ENCODE results near the gene GALNT2. TPM values are rescaled to one million over a fixed set of nuclear protein-coding genes. Genes with fewer than 3 reads are reported as not detected.

Gene GALNT2
- total RNA-seq, 1 donor from 2014 or later = 36.0 TPM

- Histone ChIP-seq H3K36me3 (ENCODE audit: control insufficient read depth in 3 of 3, insufficient read depth in 3 of 3, low read length in 3 of 3) (no peaks in the 10 kb centered on the region), H3K9ac (ENCODE audit: low read depth in 1 of 3, low read length in 3 of 3) (no peak overlapping the region), H3K27me3 (ENCODE audit: control insufficient read depth in 3 of 3, insufficient read depth in 3 of 3, low read length in 3 of 3) (no peaks in the 10 kb centered on the region), H3K4me1 (ENCODE audit: control insufficient read depth in 3 of 3, insufficient read depth in 3 of 3, low read length in 3 of 3) (no peaks in the 10 kb centered on the region), H3K9me3 (ENCODE audit: control insufficient read depth in 3 of 3, low read length in 3 of 3) (peaks cover 0 to under 1% (median 0%) of the 10 kb centered on the region in 3 donors), H3K27ac (ENCODE audit: low read depth, low read length) (no peak overlapping the region), H3K4me3 (ENCODE audit: low read length in 3 of 3) (no peak overlapping the region)
Observed at GRCh38 chr1:230031131-230031530, 35.9 kb upstream of the GALNT2 start.

- H3K4me1 ChIP-seq (ENCODE audit: control insufficient read depth in 3 of 3, insufficient read depth in 3 of 3, low read length in 3 of 3) = no peaks in the 10 kb centered on the region
- no peaks in the 10 kb centered on the region for H3K36me3 ChIP-seq (ENCODE audit: control insufficient read depth in 3 of 3, insufficient read depth in 3 of 3, low read length in 3 of 3)
- no peak overlapping the region for H3K9ac ChIP-seq (ENCODE audit: low read depth in 1 of 3, low read length in 3 of 3)
- H3K4me3 ChIP-seq (ENCODE audit: low read length in 3 of 3) = no peak overlapping the region
- no peaks in the 10 kb centered on the region for H3K9me3 ChIP-seq (ENCODE audit: control insufficient read depth in 3 of 3, low read length in 3 of 3)
- H3K27ac ChIP-seq (ENCODE audit: low read depth, low read length) = no peak overlapping the region
- H3K27me3 ChIP-seq (ENCODE audit: control insufficient read depth in 3 of 3, insufficient read depth in 3 of 3, low read length in 3 of 3) = no peaks in the 10 kb centered on the region
Observed at GRCh38 chr1:230032516-230033281, 34.3 kb upstream of the GALNT2 start.

GRCh38 chr1:230037261-230037660 lies 29.8 kb upstream of the GALNT2 start:
- no peaks in the 10 kb centered on the region for H3K27me3 ChIP-seq (ENCODE audit: control insufficient read depth in 3 of 3, insufficient read depth in 3 of 3, low read length in 3 of 3)
- no peaks in the 10 kb centered on the region for H3K9me3 ChIP-seq (ENCODE audit: control insufficient read depth in 3 of 3, low read length in 3 of 3)
- no peak overlapping the region for H3K27ac ChIP-seq (ENCODE audit: low read depth, low read length)
- no peak overlapping the region for H3K9ac ChIP-seq (ENCODE audit: low read depth in 1 of 3, low read length in 3 of 3)
- H3K36me3 ChIP-seq (ENCODE audit: control insufficient read depth in 3 of 3, insufficient read depth in 3 of 3, low read length in 3 of 3) = no peaks in the 10 kb centered on the region
- no peak overlapping the region for H3K4me3 ChIP-seq (ENCODE audit: low read length in 3 of 3)
- H3K4me1 ChIP-seq (ENCODE audit: control insufficient read depth in 3 of 3, insufficient read depth in 3 of 3, low read length in 3 of 3) = no peaks in the 10 kb centered on the region

- Histone ChIP-seq H3K9ac (ENCODE audit: low read depth in 1 of 3, low read length in 3 of 3) (no peak overlapping the region), H3K4me1 (ENCODE audit: control insufficient read depth in 3 of 3, insufficient read depth in 3 of 3, low read length in 3 of 3) (no peaks in the 10 kb centered on the region), H3K4me3 (ENCODE audit: low read length in 3 of 3) (no peak overlapping the region), H3K9me3 (ENCODE audit: control insufficient read depth in 3 of 3, low read length in 3 of 3) (no peaks in the 10 kb centered on the region), H3K27ac (ENCODE audit: low read depth, low read length) (no peak overlapping the region), H3K27me3 (ENCODE audit: control insufficient read depth in 3 of 3, insufficient read depth in 3 of 3, low read length in 3 of 3) (no peaks in the 10 kb centered on the region), H3K36me3 (ENCODE audit: control insufficient read depth in 3 of 3, insufficient read depth in 3 of 3, low read length in 3 of 3) (no peaks in the 10 kb centered on the region)
Observed at GRCh38 chr1:230040440-230040839, 26.6 kb upstream of the GALNT2 start.

GRCh38 chr1:230043081-230043480 lies 24.0 kb upstream of the GALNT2 start:
- Histone ChIP-seq H3K4me3 (ENCODE audit: low read length in 3 of 3) (no peak overlapping the region), H3K9ac (ENCODE audit: low read depth in 1 of 3, low read length in 3 of 3) (no peak overlapping the region), H3K36me3 (ENCODE audit: control insufficient read depth in 3 of 3, insufficient read depth in 3 of 3, low read length in 3 of 3) (no peaks in the 10 kb centered on the region), H3K9me3 (ENCODE audit: control insufficient read depth in 3 of 3, low read length in 3 of 3) (no peaks in the 10 kb centered on the region), H3K27me3 (ENCODE audit: control insufficient read depth in 3 of 3, insufficient read depth in 3 of 3, low read length in 3 of 3) (peaks cover 0 to 2% (median 0%) of the 10 kb centered on the region in 3 donors), H3K27ac (ENCODE audit: low read depth, low read length) (no peak overlapping the region), H3K4me1 (ENCODE audit: control insufficient read depth in 3 of 3, insufficient read depth in 3 of 3, low read length in 3 of 3) (no peaks in the 10 kb centered on the region)

- H3K27me3 ChIP-seq (ENCODE audit: control insufficient read depth in 3 of 3, insufficient read depth in 3 of 3, low read length in 3 of 3) = peaks cover 0 to 2% (median 0%) of the 10 kb centered on the region in 3 donors
- H3K36me3 ChIP-seq (ENCODE audit: control insufficient read depth in 3 of 3, insufficient read depth in 3 of 3, low read length in 3 of 3) = no peaks in the 10 kb centered on the region
- no peak overlapping the region for H3K27ac ChIP-seq (ENCODE audit: low read depth, low read length)
- no peaks in the 10 kb centered on the region for H3K9me3 ChIP-seq (ENCODE audit: control insufficient read depth in 3 of 3, low read length in 3 of 3)
- H3K9ac ChIP-seq (ENCODE audit: low read depth in 1 of 3, low read length in 3 of 3) = no peak overlapping the region
- peaks cover 3 to 13% (median 3%) of the 10 kb centered on the region in 3 donors for H3K4me1 ChIP-seq (ENCODE audit: control insufficient read depth in 3 of 3, insufficient read depth in 3 of 3, low read length in 3 of 3)
- H3K4me3 ChIP-seq (ENCODE audit: low read length in 3 of 3) = no peak overlapping the region
Observed at GRCh38 chr1:230044729-230045128, 22.3 kb upstream of the GALNT2 start.

GRCh38 chr1:230047114-230047865 lies 19.7 kb upstream of the GALNT2 start:
- Histone ChIP-seq H3K4me1 (ENCODE audit: control insufficient read depth in 3 of 3, insufficient read depth in 3 of 3, low read length in 3 of 3) (peaks cover 3 to 13% (median 3%) of the 10 kb centered on the region in 3 donors), H3K27ac (ENCODE audit: low read depth, low read length) (no peak overlapping the region), H3K27me3 (ENCODE audit: control insufficient read depth in 3 of 3, insufficient read depth in 3 of 3, low read length in 3 of 3) (peaks cover 0 to 2% (median 0%) of the 10 kb centered on the region in 3 donors), H3K4me3 (ENCODE audit: low read length in 3 of 3) (no peak overlapping the region), H3K9ac (ENCODE audit: low read depth in 1 of 3, low read length in 3 of 3) (no peak overlapping the region), H3K9me3 (ENCODE audit: control insufficient read depth in 3 of 3, low read length in 3 of 3) (no peaks in the 10 kb centered on the region), H3K36me3 (ENCODE audit: control insufficient read depth in 3 of 3, insufficient read depth in 3 of 3, low read length in 3 of 3) (no peaks in the 10 kb centered on the region)

- Histone ChIP-seq H3K9me3 (ENCODE audit: control insufficient read depth in 3 of 3, low read length in 3 of 3) (no peaks in the 10 kb centered on the region), H3K36me3 (ENCODE audit: control insufficient read depth in 3 of 3, insufficient read depth in 3 of 3, low read length in 3 of 3) (no peaks in the 10 kb centered on the region), H3K9ac (ENCODE audit: low read depth in 1 of 3, low read length in 3 of 3) (no peak overlapping the region), H3K4me3 (ENCODE audit: low read length in 3 of 3) (no peak overlapping the region), H3K4me1 (ENCODE audit: control insufficient read depth in 3 of 3, insufficient read depth in 3 of 3, low read length in 3 of 3) (peaks cover 3 to 13% (median 3%) of the 10 kb centered on the region in 3 donors), H3K27ac (ENCODE audit: low read depth, low read length) (no peak overlapping the region), H3K27me3 (ENCODE audit: control insufficient read depth in 3 of 3, insufficient read depth in 3 of 3, low read length in 3 of 3) (peaks cover 0 to 2% (median 0%) of the 10 kb centered on the region in 3 donors)
Observed at GRCh38 chr1:230048322-230048721, 18.7 kb upstream of the GALNT2 start.

- Histone ChIP-seq H3K27me3 (ENCODE audit: control insufficient read depth in 3 of 3, insufficient read depth in 3 of 3, low read length in 3 of 3) (peaks cover 0 to 2% (median 0%) of the 10 kb centered on the region in 3 donors), H3K9ac (ENCODE audit: low read depth in 1 of 3, low read length in 3 of 3) (no peak overlapping the region), H3K36me3 (ENCODE audit: control insufficient read depth in 3 of 3, insufficient read depth in 3 of 3, low read length in 3 of 3) (no peaks in the 10 kb centered on the region), H3K4me3 (ENCODE audit: low read length in 3 of 3) (no peak overlapping the region), H3K27ac (ENCODE audit: low read depth, low read length) (no peak overlapping the region), H3K9me3 (ENCODE audit: control insufficient read depth in 3 of 3, low read length in 3 of 3) (no peaks in the 10 kb centered on the region), H3K4me1 (ENCODE audit: control insufficient read depth in 3 of 3, insufficient read depth in 3 of 3, low read length in 3 of 3) (peaks cover 3 to 13% (median 3%) of the 10 kb centered on the region in 3 donors)
Observed at GRCh38 chr1:230048922-230049321, 18.1 kb upstream of the GALNT2 start.

GRCh38 chr1:230049731-230050130 lies 17.3 kb upstream of the GALNT2 start:
- no peaks in the 10 kb centered on the region for H3K36me3 ChIP-seq (ENCODE audit: control insufficient read depth in 3 of 3, insufficient read depth in 3 of 3, low read length in 3 of 3)
- no peak overlapping the region for H3K27ac ChIP-seq (ENCODE audit: low read depth, low read length)
- no peak overlapping the region for H3K9ac ChIP-seq (ENCODE audit: low read depth in 1 of 3, low read length in 3 of 3)
- no peaks in the 10 kb centered on the region for H3K9me3 ChIP-seq (ENCODE audit: control insufficient read depth in 3 of 3, low read length in 3 of 3)
- no peak overlapping the region for H3K4me3 ChIP-seq (ENCODE audit: low read length in 3 of 3)
- H3K4me1 ChIP-seq (ENCODE audit: control insufficient read depth in 3 of 3, insufficient read depth in 3 of 3, low read length in 3 of 3) = peaks cover 3 to 13% (median 3%) of the 10 kb centered on the region in 3 donors
- peaks cover 0 to 2% (median 0%) of the 10 kb centered on the region in 3 donors for H3K27me3 ChIP-seq (ENCODE audit: control insufficient read depth in 3 of 3, insufficient read depth in 3 of 3, low read length in 3 of 3)

Data from skeletal muscle tissue (tissue), 4 donors.